LNCaP clone FGC (cell line): ENCODE measurements around the gene SLIT1.

Experiments
- DNase-seq: peaks from one replicate; pipeline ENCODE4 v3.0.0-alpha.2; 2011; ENCODE audit warnings: low read depth
- H3K4me3 ChIP-seq: 2 replicates; pipeline ENCODE4 v1.5.1; 2011; ENCODE audit warnings: mild to moderate bottlenecking, low read depth, low read length, control low read depth
- CTCF ChIP-seq: IDR thresholded peaks from 2 replicates; pipeline ENCODE4 v1.5.1; 2012; ENCODE audit warnings: mild to moderate bottlenecking; ENCODE audit not compliant: control insufficient read depth, insufficient read depth; ENCODE audit errors: extremely low read depth

The SLIT1 gene

GRCh38 chr10:97150013-97150595 is 35.7 kb downstream of the SLIT1 start:
- no peak overlapping the region for H3K4me3 ChIP-seq
- no peak for DNase-seq
- TF ChIP-seq CTCF: no peak

- no peak for DNase-seq
- H3K4me3 ChIP-seq: no peak overlapping the region
- no peak for TF ChIP-seq CTCF
These were observed 36.7 kb downstream of the SLIT1 start for GRCh38 chr10:97149079-97149531.

GRCh38 chr10:97144297-97144696 is 41.5 kb downstream of the SLIT1 start:
- H3K4me3 ChIP-seq: no peak overlapping the region
- no peak for DNase-seq
- no peak for TF ChIP-seq CTCF

GRCh38 chr10:97142834-97143233 is 42.9 kb downstream of the SLIT1 start:
- no peak for TF ChIP-seq CTCF
- H3K4me3 ChIP-seq: no peak overlapping the region
- DNase-seq: no peak

GRCh38 chr10:97140902-97141745 is 44.6 kb downstream of the SLIT1 start:
- no peak overlapping the region for H3K4me3 ChIP-seq
- no peak for DNase-seq
- TF ChIP-seq CTCF: no peak

- no peak overlapping the region for H3K4me3 ChIP-seq
- no peak for TF ChIP-seq CTCF
- DNase-seq: no peak
These were observed 45.5 kb downstream of the SLIT1 start for GRCh38 chr10:97140049-97140846.
